Measurements from ENCODE around the gene IL17REL. TPM values are rescaled to one million over a fixed set of nuclear protein-coding genes. Genes with fewer than 3 reads are reported as not detected.

Gene IL17REL
- total and polyA plus RNA-seq, 4 donors: 0.02 to 0.51 (median 0.19) TPM; not detected in 1

GRCh38 chr22:50025993-50026392 lies 13.4 kb upstream of the IL17REL start:
- Histone ChIP-seq H3K36me3 (ENCODE audit: control insufficient read depth in 4 of 4, insufficient read depth in 4 of 4, low read length in 4 of 4) (no peaks in the 10 kb centered on the region), H3K9me3 (ENCODE audit: control insufficient read depth in 4 of 4, insufficient read depth in 3 of 4, low read length in 3 of 4) (no peaks in the 10 kb centered on the region), H3K27me3 (ENCODE audit: control insufficient read depth in 3 of 3, insufficient read depth in 3 of 3, low read length in 2 of 3) (peaks cover 0 to 5% (median 0%) of the 10 kb centered on the region in 3 donors), H3K4me3 (no peak overlapping the region), H3K27ac (ENCODE audit: low read depth in 1 of 2, low read length in 1 of 2) (no peak overlapping the region), H3K4me1 (ENCODE audit: control insufficient read depth in 5 of 5, insufficient read depth in 5 of 5, low read length in 5 of 5) (no peaks in the 10 kb centered on the region), H3K9ac (ENCODE audit: insufficient read depth in 1 of 2, low read length in 2 of 2) (no peak overlapping the region)
- TF ChIP-seq, protein P1, sequence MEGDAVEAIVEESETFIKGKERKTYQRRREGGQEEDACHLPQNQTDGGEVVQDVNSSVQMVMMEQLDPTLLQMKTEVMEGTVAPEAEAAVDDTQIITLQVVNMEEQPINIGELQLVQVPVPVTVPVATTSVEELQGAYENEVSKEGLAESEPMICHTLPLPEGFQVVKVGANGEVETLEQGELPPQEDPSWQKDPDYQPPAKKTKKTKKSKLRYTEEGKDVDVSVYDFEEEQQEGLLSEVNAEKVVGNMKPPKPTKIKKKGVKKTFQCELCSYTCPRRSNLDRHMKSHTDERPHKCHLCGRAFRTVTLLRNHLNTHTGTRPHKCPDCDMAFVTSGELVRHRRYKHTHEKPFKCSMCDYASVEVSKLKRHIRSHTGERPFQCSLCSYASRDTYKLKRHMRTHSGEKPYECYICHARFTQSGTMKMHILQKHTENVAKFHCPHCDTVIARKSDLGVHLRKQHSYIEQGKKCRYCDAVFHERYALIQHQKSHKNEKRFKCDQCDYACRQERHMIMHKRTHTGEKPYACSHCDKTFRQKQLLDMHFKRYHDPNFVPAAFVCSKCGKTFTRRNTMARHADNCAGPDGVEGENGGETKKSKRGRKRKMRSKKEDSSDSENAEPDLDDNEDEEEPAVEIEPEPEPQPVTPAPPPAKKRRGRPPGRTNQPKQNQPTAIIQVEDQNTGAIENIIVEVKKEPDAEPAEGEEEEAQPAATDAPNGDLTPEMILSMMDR (IDR thresholded peaks at IDR 0.05; ENCODE audit: control extremely low read depth, extremely low read depth): no peak
- ATAC-seq (ENCODE audit: insufficient read depth, low FRiP score) (no peak), DNase-seq (no peak)
- WGBS, 2 donors: 79 to 81% methylated on average over 13 of the region's 13 CpGs

DNA sequence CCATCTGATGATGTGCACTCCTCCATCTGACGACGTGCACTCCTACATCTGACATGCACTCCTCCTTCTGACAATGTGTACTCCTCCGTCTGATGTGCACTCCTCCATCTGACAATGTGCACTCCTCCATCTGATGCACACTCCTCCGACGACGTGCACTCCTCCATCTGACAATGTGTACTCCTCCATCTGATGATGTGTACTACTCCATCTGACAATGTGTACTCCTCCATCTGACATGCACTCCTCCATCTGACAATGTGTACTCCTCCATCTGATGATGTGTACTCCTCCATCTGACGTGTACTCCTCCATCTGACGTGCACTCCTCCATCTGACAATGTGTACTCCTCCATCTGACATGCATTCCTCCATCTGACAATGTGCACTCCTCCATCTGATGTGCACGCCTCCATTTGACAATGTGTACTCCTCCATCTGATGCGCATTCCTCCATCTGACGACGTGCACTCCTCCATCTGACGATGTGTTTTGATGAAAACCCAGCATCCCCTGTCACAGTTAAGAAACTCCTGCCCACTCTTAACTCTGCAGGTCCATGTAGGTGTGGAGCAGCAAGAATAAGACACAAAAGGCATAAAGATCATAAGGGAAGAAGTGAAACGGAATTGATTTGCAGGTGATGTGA lies 9.7 kb upstream of the IL17REL start:
- no peak overlapping the region for H3K27ac ChIP-seq (ENCODE audit: low read depth in 1 of 2, low read length in 1 of 2)
- peaks cover 0 to 7% (median under 1%) of the 10 kb centered on the region in 4 donors for H3K9me3 ChIP-seq (ENCODE audit: control insufficient read depth in 4 of 4, insufficient read depth in 3 of 4, low read length in 3 of 4)
- no peak for ATAC-seq (ENCODE audit: insufficient read depth, low FRiP score)
- H3K27me3 ChIP-seq (ENCODE audit: control insufficient read depth in 3 of 3, insufficient read depth in 3 of 3, low read length in 2 of 3): peaks cover 0 to 17% (median 2%) of the 10 kb centered on the region in 3 donors
- 89% methylated on average over 14 of the region's 14 CpGs for WGBS, 2 donors
- H3K9ac ChIP-seq (ENCODE audit: insufficient read depth in 1 of 2, low read length in 2 of 2): no peak overlapping the region
- TF ChIP-seq, protein P1 (IDR thresholded peaks at IDR 0.05; ENCODE audit: control extremely low read depth, extremely low read depth): no peak
- no peaks in the 10 kb centered on the region for H3K36me3 ChIP-seq (ENCODE audit: control insufficient read depth in 4 of 4, insufficient read depth in 4 of 4, low read length in 4 of 4)
- DNase-seq: no peak
- no peak overlapping the region for H3K4me3 ChIP-seq
- no peaks in the 10 kb centered on the region for H3K4me1 ChIP-seq (ENCODE audit: control insufficient read depth in 5 of 5, insufficient read depth in 5 of 5, low read length in 5 of 5)

DNA sequence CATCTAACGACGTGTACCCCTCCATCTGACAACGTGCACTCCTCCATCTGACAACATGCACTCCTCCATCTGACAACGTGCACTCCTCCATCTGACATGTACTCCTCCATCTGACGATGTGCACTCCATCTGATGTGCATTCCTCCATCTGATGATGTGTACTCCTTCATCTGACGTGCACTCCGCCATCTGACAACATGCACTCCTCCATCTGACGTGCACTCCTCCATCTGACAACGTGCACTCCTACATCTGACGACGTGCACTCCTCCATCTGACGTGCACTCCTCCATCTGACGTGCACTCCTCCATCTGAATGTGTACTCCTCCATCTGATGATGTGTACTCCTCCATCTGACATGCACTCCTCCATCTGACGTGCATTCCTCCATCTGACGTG lies 8.0 kb upstream of the IL17REL start:
- TF ChIP-seq, protein P1 (IDR thresholded peaks at IDR 0.05; ENCODE audit: control extremely low read depth, extremely low read depth): no peak
- no peaks in the 10 kb centered on the region for H3K36me3 ChIP-seq (ENCODE audit: control insufficient read depth in 4 of 4, insufficient read depth in 4 of 4, low read length in 4 of 4)
- DNase-seq (no peak), ATAC-seq (ENCODE audit: insufficient read depth, low FRiP score) (no peak)
- no peak overlapping the region for H3K4me3 ChIP-seq
- 94% methylated on average over 15 of the region's 15 CpGs for WGBS, 2 donors
- no peaks in the 10 kb centered on the region for H3K4me1 ChIP-seq (ENCODE audit: control insufficient read depth in 5 of 5, insufficient read depth in 5 of 5, low read length in 5 of 5)
- peaks cover 2 to 21% (median 9%) of the 10 kb centered on the region in 3 donors for H3K27me3 ChIP-seq (ENCODE audit: control insufficient read depth in 3 of 3, insufficient read depth in 3 of 3, low read length in 2 of 3)
- H3K9ac ChIP-seq (ENCODE audit: insufficient read depth in 1 of 2, low read length in 2 of 2): no peak overlapping the region
- H3K27ac ChIP-seq (ENCODE audit: low read depth in 1 of 2, low read length in 1 of 2): no peak overlapping the region
- H3K9me3 ChIP-seq (ENCODE audit: control insufficient read depth in 4 of 4, insufficient read depth in 3 of 4, low read length in 3 of 4): peaks cover 0 to 7% (median under 1%) of the 10 kb centered on the region in 4 donors
